OCI-LY7 (cell line): ENCODE results near the gene PAPLN. TPM values are rescaled to one million over a fixed set of nuclear protein-coding genes. Genes with fewer than 3 reads are reported as not detected.
"Not testable (repeated sequence)": the region's sequence is repeated elsewhere in the genome, so short reads cannot be mapped to it uniquely, and the experiment has no call there.

ENCODE experiments used
- BruUV-seq: library from RNA; stranded (reverse); fragments of 400-500 nt; replicated peaks from 2 replicates; lab custom pipeline; 2021; lab: Mats Ljungman, UMichigan
- CTCF ChIA-PET: fragments of 300-600 bp; sonication (Branson Sonifier 250); formaldehyde crosslinking; loops from one replicate; lab custom pipeline; 2022; ENCODE audit warnings: antibody characterized with exemption; ENCODE audit not compliant: unreplicated experiment; lab: Charles Lee
- POLR2A ChIA-PET: fragments of 300-600 bp; sonication (Branson Sonifier 250); formaldehyde crosslinking; loops from one replicate; lab custom pipeline; 2022; ENCODE audit warnings: antibody characterized with exemption; lab: Charles Lee
- DNase-seq: peaks from one replicate; pipeline ENCODE4 v3.0.0-alpha.2; 2015; ENCODE audit warnings: low spot score
- H2AFZ ChIP-seq: fragments of 200-600 bp; sonication (generic), shearing (Covaris generic); 2 replicates; pipeline ENCODE4 v1.6.1; 2014; ENCODE audit warnings: mild to moderate bottlenecking, antibody characterized with exemption, low read length, moderate library complexity
- H3K27ac ChIP-seq: fragments of 200-600 bp; sonication (generic); 2 replicates; pipeline ENCODE4 v1.5.1; 2014; ENCODE audit warnings: mixed run types, low read depth, mild to moderate bottlenecking, moderate library complexity, low read length, inconsistent platforms; ENCODE audit not compliant: poor library complexity, severe bottlenecking
- H3K36me3 ChIP-seq: fragments of 200-600 bp; sonication (generic); 2 replicates; pipeline ENCODE4 v1.6.1; 2014; ENCODE audit warnings: mild to moderate bottlenecking, antibody characterized with exemption, low read length, moderate library complexity, mixed read lengths; ENCODE audit not compliant: insufficient read depth
- H3K4me1 ChIP-seq: fragments of 200-600 bp; sonication (generic); 2 replicates; pipeline ENCODE4 v1.5.1; 2014; ENCODE audit warnings: mild to moderate bottlenecking, low read length; ENCODE audit not compliant: insufficient read depth, poor library complexity, severe bottlenecking
- H3K4me2 ChIP-seq: fragments of 200-600 bp; sonication (generic); 2 replicates; pipeline ENCODE4 v1.6.1; 2014; ENCODE audit warnings: mild to moderate bottlenecking, low read length
- H3K4me3 ChIP-seq: fragments of 200-600 bp; sonication (generic); 2 replicates; pipeline ENCODE4 v1.5.1; 2014; ENCODE audit warnings: mild to moderate bottlenecking, low read depth, low read length; ENCODE audit not compliant: poor library complexity, severe bottlenecking
- H3K79me2 ChIP-seq: fragments of 200-600 bp; sonication (generic); 2 replicates; pipeline ENCODE4 v1.6.1; 2016; ENCODE audit warnings: low read depth, mild to moderate bottlenecking, low read length, moderate library complexity, mixed read lengths; ENCODE audit not compliant: insufficient read depth
- H3K9me2 ChIP-seq: fragments of 200-600 bp; sonication (generic); 2 replicates; pipeline ENCODE4 v1.6.1; 2016; ENCODE audit warnings: mild to moderate bottlenecking, low read length, mixed read lengths; ENCODE audit not compliant: insufficient read depth
- H3K9me3 ChIP-seq: fragments of 200-600 bp; sonication (generic); 2 replicates; pipeline ENCODE4 v1.6.1; 2014; ENCODE audit warnings: mild to moderate bottlenecking, mixed run types, low read length, mixed read lengths
- H4K20me1 ChIP-seq: fragments of 200-600 bp; sonication (generic); 2 replicates; pipeline ENCODE4 v1.6.1; 2014; ENCODE audit warnings: mild to moderate bottlenecking, antibody characterized with exemption, low read length, moderate library complexity, mixed read lengths; ENCODE audit not compliant: insufficient read depth
- CTCF ChIP-seq: fragments of 200-600 bp; sonication (generic); conservative IDR thresholded peaks from 2 replicates; pipeline ENCODE4 v1.5.1; 2014; ENCODE audit warnings: mild to moderate bottlenecking, antibody characterized with exemption, low read length, moderate library complexity, mixed read lengths
- EZH2phosphoT487 ChIP-seq: fragments of 200-600 bp; sonication (generic); IDR thresholded peaks from 2 replicates; pipeline ENCODE4 v1.6.1; 2018; ENCODE audit warnings: low read depth, borderline replicate concordance, mild to moderate bottlenecking, mixed run types, antibody characterized with exemption, low read length, moderate library complexity, mixed read lengths
- intact Hi-C: fragments of 100-400 bp; cut with micrococcal nuclease; formaldehyde crosslinking; loops from one replicate; pipeline ENCODE4 v1.10.0; 2022; ENCODE audit not compliant: unreplicated experiment
- total RNA-seq, 2 experiments: library from RNA; depleted of rRNA in 1 of 2; stranded (reverse); fragments of >200 nt in 1 of 2; shearing (Covaris generic) in 1 of 2; gene quantifications; 2 replicates each; pipeline ENCODE4 v1.2.3, GENCODE V29; 2014 to 2022

Gene PAPLN
- total RNA-seq, 2 experiments from 2014 or later, result 4.0 to 9.0 TPM

GRCh38 chr14:73295198-73295796 lies 58.0 kb downstream of the PAPLN start:
- Histone ChIP-seq H4K20me1 (no peaks in the 10 kb centered on the region), H3K27ac (no peak overlapping the region), H3K4me3 (no peak overlapping the region), H3K79me2 (no peaks in the 10 kb centered on the region), H3K9me3 (no peaks in the 10 kb centered on the region), H2AFZ (no peak overlapping the region), H3K4me2 (no peak overlapping the region), H3K36me3 (peaks cover 7% of the 10 kb centered on the region; the same call in 1 of the 2 replicates), H3K4me1 (no peaks in the 10 kb centered on the region), H3K9me2 (no peaks in the 10 kb centered on the region)
- no TSS peak for BruUV-seq
- intact Hi-C loops, result loop anchor here (1.0 to 5.0 kb wide), 2 partner anchors 123 to 177 kb away; no protein-coding TSS in a partner anchor
- ChIA-PET POLR2A (interaction anchor here (0.6 to 1.2 kb wide), 8 partner anchors 26 to 683 kb away, joined by 3 to 5 read pairs (median 4); partner anchors contain the start of gene NUMB), CTCF (interaction anchor here (0.6 to 2.0 kb wide), 5 partner anchors 9 to 181 kb away, joined by 3 to 11 read pairs (median 4); no protein-coding TSS in a partner anchor)
- TF ChIP-seq CTCF (peak; percentile 95), EZH2phosphoT487 (no peak)
- DNase-seq, result peak; percentile 76

- Histone ChIP-seq H3K9me2 (no peaks in the 10 kb centered on the region), H3K4me3 (no peak overlapping the region), H3K4me2 (no peak overlapping the region), H3K4me1 (peaks cover 32% of the 10 kb centered on the region), H4K20me1 (no peaks in the 10 kb centered on the region), H3K79me2 (no peaks in the 10 kb centered on the region), H3K36me3 (no peaks in the 10 kb centered on the region), H2AFZ (no peak overlapping the region), H3K9me3 (no peaks in the 10 kb centered on the region), H3K27ac (no peak overlapping the region)
- TF ChIP-seq EZH2phosphoT487 (no peak), CTCF (no peak)
- ChIA-PET CTCF (interaction anchor here (1.1 kb wide), 1 partner anchor 13 kb away, joined by 3 read pairs; no protein-coding TSS in a partner anchor), POLR2A (interaction anchor here (0.7 to 1.0 kb wide), 2 partner anchors 12 to 37 kb away, joined by 3 read pairs; no protein-coding TSS in a partner anchor)
- BruUV-seq, result no TSS peak
- DNase-seq, result no peak
- intact Hi-C loops, result no loop called here
Measured at GRCh38 chr14:73305499-73305898, 68.2 kb downstream of the PAPLN start.

- intact Hi-C loops, result no loop called here
- Histone ChIP-seq H3K27ac (no peak overlapping the region), H3K36me3 (no peaks in the 10 kb centered on the region), H3K4me3 (no peak overlapping the region), H3K4me1 (peaks cover 44% of the 10 kb centered on the region), H4K20me1 (no peaks in the 10 kb centered on the region), H3K9me3 (no peaks in the 10 kb centered on the region), H3K9me2 (no peaks in the 10 kb centered on the region), H3K79me2 (no peaks in the 10 kb centered on the region), H3K4me2 (no peak overlapping the region), H2AFZ (no peak overlapping the region)
- no peak for TF ChIP-seq EZH2phosphoT487
- TF ChIP-seq CTCF, result no peak
- DNase-seq, result no peak
- BruUV-seq, result no TSS peak
- CTCF ChIA-PET, result no interaction called here
- POLR2A ChIA-PET, result interaction anchor here (1.1 kb wide), 1 partner anchor 148 kb away, joined by 4 read pairs; no protein-coding TSS in a partner anchor
Measured at GRCh38 chr14:73307261-73307660, 70.0 kb downstream of the PAPLN start.

- intact Hi-C loops, H3K36me3 ChIP-seq, H2AFZ ChIP-seq, POLR2A ChIA-PET, H3K4me3 ChIP-seq, H3K9me2 ChIP-seq, CTCF ChIA-PET, H3K9me3 ChIP-seq, DNase-seq, H3K4me2 ChIP-seq, BruUV-seq, H3K79me2 ChIP-seq, H3K27ac ChIP-seq, H4K20me1 ChIP-seq: not testable (repeated sequence)
- H3K4me1 ChIP-seq, result peaks cover 28% of the 10 kb centered on the region
Measured at GRCh38 chr14:73309207-73309606, 71.9 kb downstream of the PAPLN start.
